Measurements from ENCODE around the gene HCLS1.

DNA sequence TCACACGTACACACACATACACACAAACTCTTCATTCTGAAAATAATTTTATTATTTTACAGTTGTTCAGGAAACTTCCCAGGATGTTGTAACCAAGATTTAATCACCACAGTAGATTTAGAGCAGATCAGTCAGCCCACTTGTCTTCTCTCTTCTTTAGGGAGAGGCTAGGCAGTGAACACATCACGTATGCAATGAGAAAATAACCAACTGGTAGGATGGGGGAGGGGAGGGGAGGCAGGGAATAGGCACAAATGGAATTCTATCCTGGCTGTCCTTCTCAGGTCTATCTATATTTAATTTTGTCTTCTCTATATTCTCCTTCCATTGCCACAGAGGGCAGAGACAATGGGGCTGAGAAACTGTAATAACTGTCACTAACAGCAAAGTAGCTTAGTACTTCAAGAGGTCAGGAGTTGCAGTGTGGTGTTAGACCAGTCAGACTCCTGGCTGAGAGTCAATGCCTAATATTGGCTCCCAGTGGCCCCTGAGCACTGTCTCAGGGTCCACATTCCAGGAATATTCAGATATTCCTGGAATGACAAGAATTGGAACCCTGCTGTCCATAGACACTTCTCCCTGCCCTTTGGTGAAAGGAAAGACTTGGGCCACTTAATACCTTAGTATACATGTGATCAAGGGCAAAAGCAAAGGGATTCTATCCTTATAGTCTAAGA, 2.6 kb upstream of the HCLS1 start:
- no peak for TF ChIP-seq POLR2A (IDR thresholded peaks at IDR 0.05; ENCODE audit: low read depth, low read length)
- no peak for TF ChIP-seq POU2F2 (IDR thresholded peaks at IDR 0.05; ENCODE audit: low read depth, low read length)
- TF ChIP-seq POLR2AphosphoS5 (IDR thresholded peaks at IDR 0.05; ENCODE audit: low read depth, low read length), result no peak
- TF ChIP-seq TAF1 (IDR thresholded peaks at IDR 0.05; ENCODE audit: low read depth, low read length), result no peak

Data from GM12891 (cell line).